IMR-90 (cell line): ENCODE measurements around the gene RPP30. TPM values are rescaled to one million over a fixed set of nuclear protein-coding genes. Genes with fewer than 3 reads are reported as not detected.

Experiments used
- ATAC-seq: fragments of 200-7000 bp; cut with Tn5 transposase; 2 replicates; pipeline ENCODE4 v1.9.1; 2020; ENCODE audit warnings: low read depth, mild to moderate bottlenecking, moderate library complexity
- BruUV-seq: library from RNA; stranded (reverse); fragments of 400-500 nt; replicated peaks from 2 replicates; lab custom pipeline; 2021; lab: Mats Ljungman, UMichigan
- CTCF ChIA-PET: fragments of 300-600 bp; formaldehyde crosslinking; extraction: SDS; loops from one replicate; lab custom pipeline; 2021; ENCODE audit warnings: antibody characterized with exemption; lab: Yijun Ruan, JAX
- POLR2A ChIA-PET: fragments of 300-600 bp; sonication (Branson Sonifier 250); formaldehyde crosslinking; loops from one replicate; lab custom pipeline; 2022; ENCODE audit warnings: antibody characterized with exemption; ENCODE audit not compliant: unreplicated experiment; lab: Charles Lee
- DNase-seq: peaks from one replicate; pipeline ENCODE4 v3.0.0; 2013
- H2AFZ ChIP-seq: replicated peaks from 2 replicates; pipeline ENCODE3; 2013; ENCODE audit warnings: low read length, mild to moderate bottlenecking; ENCODE audit not compliant: poor library complexity
- H2AK5ac ChIP-seq: 2 replicates; pipeline ENCODE4 v1.6.1; 2013; ENCODE audit warnings: low read depth, low read length, inconsistent platforms
- H2AK9ac ChIP-seq: replicated peaks from 2 replicates; pipeline ENCODE3; 2013; ENCODE audit warnings: mild to moderate bottlenecking, low read depth, low read length, moderate library complexity; ENCODE audit not compliant: poor library complexity
- H2BK120ac ChIP-seq: 2 replicates; pipeline ENCODE4 v1.6.1; 2013; ENCODE audit warnings: low read depth, low read length, inconsistent platforms
- H2BK15ac ChIP-seq: 3 replicates; pipeline ENCODE4 v1.6.1; 2013; ENCODE audit warnings: low read depth, low read length, inconsistent platforms
- H2BK20ac ChIP-seq: 2 replicates; pipeline ENCODE4 v1.6.1; 2013; ENCODE audit warnings: low read depth, mild to moderate bottlenecking, inconsistent platforms, low read length, moderate library complexity
- H2BK5ac ChIP-seq: 2 replicates; pipeline ENCODE4 v1.6.1; 2013; ENCODE audit warnings: mild to moderate bottlenecking, low read depth, low read length, inconsistent platforms; ENCODE audit not compliant: poor library complexity, severe bottlenecking
- H3K14ac ChIP-seq: replicated peaks from 2 replicates; pipeline ENCODE4 v1.6.1; 2013; ENCODE audit warnings: low read depth, low read length, inconsistent platforms
- H3K18ac ChIP-seq: 2 replicates; pipeline ENCODE4 v1.6.1; 2013; ENCODE audit warnings: low read depth, low read length, control low read depth
- H3K23ac ChIP-seq: 2 replicates; pipeline ENCODE4 v1.6.1; 2013; ENCODE audit warnings: low read depth, low read length, inconsistent platforms
- H3K27ac ChIP-seq: 2 replicates; pipeline ENCODE4 v1.5.1; 2013; ENCODE audit warnings: mild to moderate bottlenecking, control low read depth, low read length; ENCODE audit not compliant: insufficient read depth
- H3K27me3 ChIP-seq: 2 replicates; pipeline ENCODE4 v1.6.1; 2013; ENCODE audit warnings: low read length; ENCODE audit not compliant: control insufficient read depth, insufficient read depth
- H3K36me3 ChIP-seq: 2 replicates; pipeline ENCODE4 v1.6.1; 2013; ENCODE audit warnings: low read length, mixed read lengths; ENCODE audit not compliant: control insufficient read depth, insufficient read depth
- H3K4ac ChIP-seq: 2 replicates; pipeline ENCODE4 v1.6.1; 2013; ENCODE audit warnings: low read depth, low read length, inconsistent platforms
- H3K4me1 ChIP-seq: 2 replicates; pipeline ENCODE4 v1.6.1; 2013; ENCODE audit warnings: low read length, mixed read lengths; ENCODE audit not compliant: control insufficient read depth, insufficient read depth
- H3K4me2 ChIP-seq: 2 replicates; pipeline ENCODE4 v1.6.1; 2013; ENCODE audit warnings: low read depth, mild to moderate bottlenecking, control low read depth, low read length, moderate library complexity
- H3K4me3 ChIP-seq: 2 replicates; pipeline ENCODE4 v1.5.1; 2013; ENCODE audit warnings: low read depth, mild to moderate bottlenecking, control low read depth, low read length, moderate library complexity; ENCODE audit not compliant: insufficient read depth
- H3K56ac ChIP-seq: 2 replicates; pipeline ENCODE4 v1.6.1; 2013; ENCODE audit warnings: low read length, inconsistent platforms; ENCODE audit not compliant: insufficient read depth; ENCODE audit errors: extremely low read depth
- H3K79me1 ChIP-seq, 2 experiments: 2 replicates each; pipeline ENCODE4 v1.6.1; 2013; ENCODE audit warnings: low read length in 2 of 2, inconsistent platforms in 1 of 2, low read depth in 1 of 2
- H3K9ac ChIP-seq: 2 replicates; pipeline ENCODE4 v1.6.1; 2013; ENCODE audit warnings: low read depth, low read length, control low read depth
- H3K9me1 ChIP-seq: 2 replicates; pipeline ENCODE4 v1.6.1; 2013; ENCODE audit warnings: low read length, inconsistent platforms; ENCODE audit not compliant: insufficient read depth
- H3K9me3 ChIP-seq: 2 replicates; pipeline ENCODE4 v1.6.1; 2013; ENCODE audit warnings: low read length; ENCODE audit not compliant: control insufficient read depth, insufficient read depth
- H4K20me1 ChIP-seq: 2 replicates; pipeline ENCODE4 v1.6.1; 2013; ENCODE audit warnings: low read length, inconsistent platforms; ENCODE audit not compliant: insufficient read depth
- H4K5ac ChIP-seq: 2 replicates; pipeline ENCODE4 v1.6.1; 2013; ENCODE audit warnings: mild to moderate bottlenecking, low read depth, low read length, control low read depth
- H4K8ac ChIP-seq, 2 experiments: 2 replicates each; pipeline ENCODE4 v1.6.1; 2013; ENCODE audit warnings: low read depth in 2 of 2, low read length in 2 of 2, control low read depth in 1 of 2, inconsistent platforms in 1 of 2
- H4K91ac ChIP-seq: 2 replicates; pipeline ENCODE4 v1.6.1; 2013; ENCODE audit warnings: low read depth, low read length, inconsistent platforms; ENCODE audit not compliant: insufficient read depth
- ELK1 ChIP-seq: fragments of 150-350 bp; IDR thresholded peaks from 2 replicates; pipeline ENCODE4 v1.6.1; 2016; ENCODE audit warnings: low read depth, mild to moderate bottlenecking, low read length, moderate library complexity, borderline replicate concordance
- MAZ ChIP-seq: IDR thresholded peaks from 2 replicates; pipeline ENCODE4 v1.6.1; 2012; ENCODE audit warnings: low read depth, mild to moderate bottlenecking, low read length, improper control_type of control experiment, moderate library complexity, borderline replicate concordance
- NFE2L2 ChIP-seq: fragments of 150-350 bp; IDR thresholded peaks from 2 replicates; pipeline ENCODE4 v1.6.1; 2016; ENCODE audit warnings: low read depth, mild to moderate bottlenecking, low read length
- WGBS, 2 experiments: methylation state at CpG; one replicate each; pipeline versions ENCODE4 v1.1.5 to v1.1.7; 2013; ENCODE audit warnings: missing lambda C conversion rate in 2 of 2; ENCODE audit not compliant: insufficient read length in 1 of 2; ENCODE audit errors: extremely low coverage in 2 of 2; 5-methylcytosine and 5-hydroxymethylcytosine counted together
- dilution Hi-C: fragments of 300-500 bp; cut with HindIII; formaldehyde crosslinking; loops from one replicate; pipeline ENCODE4 v1.14.3; 2018; ENCODE audit warnings: low sequenced_read_pairs; ENCODE audit not compliant: unreplicated experiment
- in situ Hi-C: fragments of 300-500 bp; cut with MboI; formaldehyde crosslinking; loops from 3 replicates; pipeline ENCODE4 v1.14.3; 2019; ENCODE audit warnings: low sequenced_read_pairs, inconsistent platforms, mixed read lengths
- intact Hi-C: fragments of 100-400 bp; cut with micrococcal nuclease; formaldehyde crosslinking; loops from 2 replicates; pipeline ENCODE4 v1.10.0; 2022
- polyA plus RNA-seq, 3 experiments: library from polyadenylated mRNA; depleted of rRNA; stranded (reverse); fragments of >200 nt; gene quantifications; 2 replicates each; pipeline ENCODE4 v1.2.3, GENCODE V29; 2012; ENCODE audit warnings: low replicate concordance in 1 of 3
- total RNA-seq: library from RNA; depleted of rRNA; stranded (reverse); fragments of >200 nt; gene quantifications from 2 replicates; pipeline ENCODE4 v1.2.3, GENCODE V29; 2012

RPP30 gene
- total and polyA plus RNA-seq, 2 of the 4 experiments (the other 2 are of a cell fraction) = 27.6 to 45.2 TPM

GRCh38 chr10:90855126-90855525 lies 16.6 kb upstream of the RPP30 start:
- no CpG with 5 or more reads among the region's 3 CpGs for WGBS, 2 experiments
- ChIA-PET POLR2A (no interaction called here), CTCF (no interaction called here)
- H3K4me2 ChIP-seq = no peak overlapping the region
- BruUV-seq = no TSS peak
- H3K9me3 ChIP-seq = 0 out of 2 replicates have a peak, but pooled peaks cover 2% of the 10 kb centered on the region
- no peak overlapping the region for H3K18ac ChIP-seq
- H2AK5ac ChIP-seq = no peak overlapping the region
- H3K9me1 ChIP-seq = 0 out of 2 replicates have a peak, but pooled peaks cover 2% of the 10 kb centered on the region
- no peak overlapping the region for H4K8ac ChIP-seq
- no peaks in the 10 kb centered on the region; a peak in 1 of 4 replicates for H3K79me1 ChIP-seq
- no peak overlapping the region for H3K4ac ChIP-seq
- H3K4me3 ChIP-seq = no peak overlapping the region
- no peak for ATAC-seq
- intact Hi-C loops = no loop called here
- no peak for TF ChIP-seq MAZ
- TF ChIP-seq ELK1 = no peak
- TF ChIP-seq NFE2L2 = no peak
- H3K36me3 ChIP-seq = no peaks in the 10 kb centered on the region
- no peak overlapping the region for H3K56ac ChIP-seq
- H2BK20ac ChIP-seq = no peak overlapping the region
- H3K4me1 ChIP-seq = no peaks in the 10 kb centered on the region
- no peak overlapping the region for H2AFZ ChIP-seq
- H4K91ac ChIP-seq = no peak overlapping the region
- H3K9ac ChIP-seq = no peak overlapping the region
- H4K5ac ChIP-seq = no peak overlapping the region
- DNase-seq = no peak
- no peaks in the 10 kb centered on the region for H4K20me1 ChIP-seq
- dilution Hi-C loops = no loop called here
- no peak overlapping the region for H2BK120ac ChIP-seq
- no peak overlapping the region for H2BK15ac ChIP-seq
- no peak overlapping the region for H2BK5ac ChIP-seq
- H3K27me3 ChIP-seq = peaks cover 17% of the 10 kb centered on the region
- in situ Hi-C loops = loop anchor here (25.0 kb wide), 1 partner anchor 1418 kb away; no protein-coding TSS in a partner anchor
- H3K14ac ChIP-seq = no peak overlapping the region
- no peak overlapping the region for H2AK9ac ChIP-seq
- H3K27ac ChIP-seq = no peak overlapping the region
- H3K23ac ChIP-seq = no peak overlapping the region
